Amniotic stem cell (primary cell): Measurements from ENCODE around the gene NDUFS4.
"Not testable (repeated sequence)": the region's sequence is repeated elsewhere in the genome, so short reads cannot be mapped to it uniquely, and the experiment has no call there.

Experiments used
- DNase-seq: peaks from one replicate; lab custom pipeline; 2025; lab: John Stamatoyannopoulos, UW

Gene NDUFS4

DNA sequence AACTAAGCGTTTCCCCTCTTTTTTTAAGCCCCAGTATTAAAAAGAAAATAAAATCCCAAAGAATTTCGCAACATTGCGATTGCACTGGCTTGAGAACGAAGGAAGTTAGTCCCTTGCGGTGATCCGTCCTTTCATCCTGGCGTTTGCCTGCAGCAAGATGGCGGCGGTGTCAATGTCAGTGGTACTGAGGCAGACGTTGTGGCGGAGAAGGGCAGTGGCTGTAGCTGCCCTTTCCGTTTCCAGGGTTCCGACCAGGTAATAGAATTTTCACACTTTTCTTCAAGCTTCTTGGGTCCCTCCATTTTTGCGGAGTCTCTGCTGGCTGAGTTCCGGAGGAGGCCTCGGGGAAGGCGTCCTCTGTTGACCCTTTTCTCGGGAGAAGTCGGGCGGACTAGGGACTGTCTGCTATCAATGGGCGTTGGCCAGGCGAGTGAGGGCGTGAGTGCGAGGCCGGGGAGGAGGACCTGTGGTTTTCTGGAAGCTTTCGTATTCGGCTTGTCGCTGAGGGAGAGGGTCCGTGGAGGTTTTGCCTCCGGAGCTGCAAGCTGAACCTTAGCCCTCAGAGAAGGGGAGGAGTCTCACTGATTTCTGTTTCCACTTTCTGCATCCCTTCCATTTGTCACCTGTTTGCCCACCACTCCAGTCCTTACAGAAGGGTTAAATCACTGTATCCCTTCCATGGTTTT, at the start of gene NDUFS4:
NDUFS4 (plus strand) TSS at position 134 of the 686 bp plus-strand sequence; CDS start at position 158, 24 bp downstream.
- peak; percentile 68 for DNase-seq

DNA sequence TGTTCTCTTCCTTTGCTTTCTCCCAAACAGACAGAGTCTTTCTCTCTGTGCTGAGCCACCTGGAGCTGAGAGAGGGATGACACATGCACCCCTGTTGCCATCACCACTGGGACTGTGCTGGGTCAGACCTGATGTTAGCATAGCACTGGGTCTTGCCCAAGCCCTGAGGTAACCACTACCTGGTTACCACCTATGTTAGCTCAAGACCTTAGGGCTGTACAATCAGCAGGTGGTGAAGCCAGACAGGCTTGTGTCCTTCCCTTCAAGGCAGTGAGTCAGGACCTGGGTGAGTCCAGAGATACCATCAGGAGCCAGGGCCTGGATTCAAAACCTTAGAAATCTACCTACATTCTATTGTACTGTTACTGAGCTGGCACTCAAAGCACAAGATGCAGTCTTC, 47.9 kb upstream of the NDUFS4 start:
- no peak for DNase-seq

DNA sequence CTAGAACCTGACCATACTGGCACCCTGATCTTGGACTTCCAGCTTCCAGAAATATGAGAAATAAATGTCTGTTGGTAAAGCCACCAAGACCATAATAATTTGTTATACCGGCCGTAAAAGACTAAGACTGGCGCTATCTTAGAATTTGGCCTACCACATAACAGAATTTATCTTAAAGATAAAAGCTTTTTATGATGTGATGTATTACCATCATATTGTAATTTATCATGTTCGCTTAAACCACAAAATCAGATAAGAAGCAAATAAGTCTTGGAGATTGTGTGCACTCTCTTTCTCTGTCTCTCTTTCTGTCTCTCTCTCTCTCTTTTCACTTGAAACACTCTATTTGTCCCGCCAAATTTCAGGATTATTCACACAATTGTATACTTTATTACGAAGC, 44.5 kb upstream of the NDUFS4 start:
- DNase-seq = no peak

DNA sequence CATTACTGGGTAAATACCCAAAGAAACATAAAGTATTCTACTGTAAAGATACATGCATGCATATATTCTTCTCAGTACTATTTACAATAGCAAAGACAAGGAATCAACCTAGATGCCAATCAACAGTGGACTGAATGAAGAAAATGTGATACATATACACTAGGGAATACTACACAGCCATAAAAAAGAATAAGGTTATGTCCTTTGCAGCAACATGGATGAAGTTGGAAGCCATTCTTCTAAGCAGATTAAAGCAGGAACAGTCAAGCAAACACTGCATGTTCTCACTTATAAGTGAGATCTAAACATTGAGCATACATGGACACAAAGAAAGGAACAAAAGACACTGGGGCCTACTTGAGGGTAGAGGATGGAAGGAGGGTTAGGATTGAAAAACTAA, 39.6 kb upstream of the NDUFS4 start:
- DNase-seq = no peak

DNA sequence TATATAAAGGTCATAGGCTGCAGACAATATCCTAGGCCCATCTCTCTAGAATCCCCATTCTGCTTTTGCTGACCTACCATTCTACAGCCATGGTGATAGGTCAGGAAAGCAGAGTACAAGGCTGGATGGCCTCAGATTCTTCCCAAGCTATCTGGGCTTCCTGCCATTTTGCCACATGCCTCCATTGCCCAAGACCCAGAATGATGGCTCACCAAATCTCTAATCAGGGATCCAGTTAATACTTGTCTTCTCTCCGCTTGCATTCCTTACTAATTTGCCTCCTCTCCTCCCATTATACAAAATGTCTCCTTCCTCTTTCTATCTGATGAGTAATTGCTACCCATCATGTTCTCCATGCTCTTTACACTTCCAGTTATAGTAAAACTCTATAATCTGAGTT, 22.7 kb upstream of the NDUFS4 start:
- DNase-seq = no peak

DNA sequence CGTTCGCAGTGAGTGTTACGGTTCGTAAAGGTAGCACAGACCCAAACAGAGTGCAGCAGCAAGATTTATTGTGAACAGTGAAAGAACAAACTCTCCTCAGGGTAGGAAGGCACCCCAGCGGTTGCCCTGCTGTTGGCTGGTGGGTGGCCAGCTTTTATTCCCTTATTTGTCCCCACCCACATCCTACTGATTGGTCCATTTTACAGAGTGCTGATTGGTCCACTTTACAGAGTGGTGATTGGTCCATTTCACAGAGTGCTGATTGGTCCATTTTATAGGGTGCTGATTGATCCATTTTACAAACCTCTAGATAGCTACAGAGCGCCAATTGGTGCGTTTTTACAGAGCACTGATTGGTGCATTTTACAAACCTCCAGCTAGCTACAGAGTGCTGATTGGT, 19.7 kb upstream of the NDUFS4 start:
- DNase-seq = not testable (repeated sequence)

DNA sequence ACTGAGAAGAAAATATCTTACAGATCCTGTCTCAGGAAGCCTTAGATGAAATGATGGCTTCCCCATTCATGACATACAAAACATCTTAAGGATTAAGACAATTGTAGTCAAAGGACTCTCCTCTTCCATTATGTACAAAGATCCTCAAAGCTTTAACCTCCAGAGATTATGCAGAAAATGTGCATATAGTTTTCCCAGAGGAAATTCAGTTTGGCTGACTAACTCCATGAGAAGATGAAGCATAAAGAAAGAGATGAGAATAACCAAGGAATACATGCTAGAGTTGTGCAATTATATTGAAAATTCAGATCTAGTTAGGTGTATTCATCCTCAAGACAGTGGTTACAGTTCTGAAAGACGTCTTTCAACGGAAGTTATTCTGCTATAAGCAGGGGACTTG, 18.6 kb upstream of the NDUFS4 start:
- no peak for DNase-seq

DNA sequence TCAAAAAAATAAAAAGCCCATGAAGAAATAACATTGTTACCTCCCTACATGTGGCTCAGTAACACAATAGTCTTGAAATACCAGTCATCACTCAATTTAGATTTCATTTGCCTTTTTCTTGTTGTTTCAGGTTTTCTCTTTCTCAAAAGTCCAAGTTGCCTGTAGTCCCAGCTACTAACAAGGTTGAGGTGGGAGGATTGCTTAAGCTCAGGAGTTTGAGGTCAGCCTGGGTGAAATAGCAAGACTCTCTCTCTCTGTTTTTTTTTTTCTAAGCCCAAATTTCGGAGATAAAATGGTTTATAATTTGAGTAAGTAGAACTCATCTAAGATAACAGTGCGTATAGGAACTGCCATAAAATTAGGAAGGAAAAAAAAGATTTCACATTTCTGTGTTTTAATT, 17.5 kb upstream of the NDUFS4 start:
- DNase-seq = no peak

DNA sequence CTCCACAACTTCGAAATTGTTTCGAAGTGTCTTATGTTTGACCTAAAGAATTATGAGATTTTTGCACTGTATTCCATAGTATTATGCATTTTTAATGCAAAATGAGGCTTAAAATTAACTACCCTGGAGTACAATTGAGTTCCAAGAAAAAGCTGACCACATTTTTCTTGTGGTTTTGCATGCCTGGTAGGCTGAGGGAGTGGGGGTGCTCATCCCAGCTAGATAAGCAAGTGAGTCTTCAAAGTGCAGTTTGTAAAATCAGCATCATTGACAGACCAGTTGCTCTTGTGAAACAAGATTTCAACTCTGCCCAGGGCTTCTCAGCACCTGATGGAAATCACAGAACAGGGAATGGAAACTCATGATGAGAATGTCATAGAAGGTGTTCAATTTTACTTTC, 17.0 kb upstream of the NDUFS4 start:
- no peak for DNase-seq

DNA sequence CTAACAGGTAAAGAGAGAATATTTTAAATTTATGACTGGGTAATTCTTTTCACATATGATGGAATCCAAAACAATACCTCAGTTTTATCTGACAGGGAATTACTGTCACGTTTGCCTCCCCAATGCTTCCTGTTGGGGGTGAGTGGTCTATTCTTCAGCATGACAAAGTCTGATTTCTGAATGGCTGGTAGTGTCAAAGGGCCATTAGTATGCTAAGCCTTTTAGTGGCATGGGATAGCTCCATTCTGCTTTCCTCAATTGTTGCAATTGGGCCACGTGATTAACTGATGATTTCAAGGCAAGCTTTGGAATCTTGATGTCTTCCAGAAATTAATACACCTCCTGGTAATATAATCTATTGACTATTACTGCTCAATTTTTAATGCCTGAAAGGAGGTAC, 14.7 kb upstream of the NDUFS4 start:
- DNase-seq = no peak

DNA sequence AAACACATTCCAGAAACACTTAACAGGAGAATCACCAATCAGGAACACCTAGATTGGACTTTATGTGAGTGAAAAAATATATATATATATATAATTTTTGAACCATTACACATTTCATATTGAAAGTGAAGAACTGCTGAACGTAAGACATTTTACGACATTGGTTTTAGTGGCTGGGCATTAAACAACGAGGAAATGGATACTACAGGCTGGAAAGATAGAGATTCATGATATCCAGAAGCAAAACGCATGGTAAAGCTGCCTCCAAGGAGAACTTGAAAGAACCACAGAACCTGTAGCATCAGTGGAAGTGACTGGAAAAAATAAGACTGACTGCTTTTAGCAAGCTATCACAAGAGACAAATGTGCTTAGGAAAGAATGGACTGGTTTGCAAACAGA, 13.2 kb upstream of the NDUFS4 start:
- no peak for DNase-seq

DNA sequence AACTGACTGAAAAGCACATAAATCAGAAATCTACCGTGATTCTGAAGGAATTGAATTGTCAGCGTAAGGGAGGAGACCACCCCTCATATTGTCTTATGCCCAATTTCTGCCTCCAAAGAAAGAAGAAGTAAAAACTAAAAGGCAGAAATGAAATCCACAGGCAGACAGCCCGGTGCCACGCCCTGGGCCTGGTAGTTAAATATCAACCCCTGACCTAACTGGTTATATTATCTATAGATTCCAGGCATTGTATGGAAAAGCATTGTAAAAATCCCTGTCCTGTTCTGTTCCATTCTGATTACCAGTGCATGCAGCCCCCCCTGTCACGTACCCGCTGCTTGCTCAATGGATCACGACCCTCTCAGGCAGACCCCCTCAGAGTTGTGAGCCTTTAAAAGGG, 11.9 kb upstream of the NDUFS4 start:
- DNase-seq = not testable (repeated sequence)

DNA sequence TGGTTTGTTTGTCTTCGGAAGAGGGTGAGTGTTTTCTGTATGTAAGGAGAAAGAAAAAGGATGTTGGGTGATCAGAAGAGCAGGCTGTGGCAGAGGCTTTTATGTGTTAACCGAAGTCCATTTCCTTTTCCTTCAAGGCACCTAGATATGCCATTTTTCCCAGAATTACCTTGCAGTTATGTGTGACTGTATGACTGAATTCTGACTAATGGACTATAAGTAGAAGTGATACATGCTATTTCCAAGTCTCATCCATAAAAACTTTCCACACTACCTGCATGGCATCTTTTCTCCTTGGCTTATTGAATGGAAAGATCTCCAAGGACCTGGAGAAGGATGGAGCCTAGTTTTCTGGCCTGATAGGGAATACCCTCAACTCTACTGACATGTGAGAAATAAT, 10.6 kb upstream of the NDUFS4 start:
- no peak for DNase-seq

DNA sequence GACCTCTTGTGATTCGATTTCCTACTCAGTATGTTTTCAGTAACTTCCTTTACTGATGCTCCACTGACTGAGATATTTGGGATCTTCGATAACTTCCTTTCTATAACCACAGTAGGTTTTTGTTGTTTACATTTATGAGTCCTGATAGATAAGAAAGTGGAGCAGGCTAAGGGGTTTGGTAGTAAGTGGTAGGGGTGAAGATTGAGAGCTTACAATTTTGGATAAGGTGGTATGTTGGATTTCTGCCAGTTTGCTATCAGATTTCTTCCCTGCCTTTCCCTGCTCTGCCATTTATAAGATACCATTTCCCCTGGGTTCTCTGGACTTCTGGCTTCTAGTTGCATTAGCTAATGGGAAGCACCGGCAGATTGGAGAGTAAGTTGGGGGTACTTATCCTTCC, 7.9 kb upstream of the NDUFS4 start:
- DNase-seq = no peak

DNA sequence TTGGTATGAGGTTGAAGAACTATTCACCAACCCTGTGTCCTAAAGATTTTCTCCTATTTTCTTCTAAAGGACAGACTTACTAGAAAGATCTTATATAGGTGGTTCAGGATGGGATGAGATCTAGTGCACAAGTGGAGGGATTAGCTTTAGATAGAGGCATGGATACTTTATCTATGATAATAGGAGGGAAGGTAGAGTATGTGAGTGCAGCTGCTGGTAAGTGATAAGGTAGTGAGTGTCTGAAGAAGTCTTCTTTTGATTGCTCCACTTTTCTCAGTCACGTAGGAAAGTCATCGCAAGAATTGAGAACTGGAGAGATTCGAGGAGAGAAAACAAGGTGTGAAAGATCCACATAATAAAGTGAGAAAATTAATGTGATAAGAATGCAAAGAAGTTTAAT, 6.0 kb upstream of the NDUFS4 start:
- DNase-seq = no peak

DNA sequence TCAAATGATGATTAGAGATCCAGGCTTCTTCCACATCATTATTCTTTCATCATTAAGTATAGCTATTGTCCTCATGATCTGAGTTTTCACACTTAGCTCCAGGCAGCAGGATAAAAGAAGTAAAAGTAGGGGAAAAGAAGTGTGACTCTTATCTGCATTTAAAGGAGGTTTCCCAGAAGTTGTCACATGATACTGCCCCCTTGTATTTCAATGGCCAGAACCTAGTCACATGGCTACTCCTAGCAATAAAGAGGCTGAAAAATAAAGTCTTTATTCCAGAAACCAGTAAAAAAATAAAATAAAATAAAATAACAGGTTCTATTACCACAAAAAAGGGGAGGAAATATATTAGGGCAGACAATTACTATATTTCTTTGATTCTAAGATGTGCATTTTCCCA, 5.3 kb upstream of the NDUFS4 start:
- no peak for DNase-seq

DNA sequence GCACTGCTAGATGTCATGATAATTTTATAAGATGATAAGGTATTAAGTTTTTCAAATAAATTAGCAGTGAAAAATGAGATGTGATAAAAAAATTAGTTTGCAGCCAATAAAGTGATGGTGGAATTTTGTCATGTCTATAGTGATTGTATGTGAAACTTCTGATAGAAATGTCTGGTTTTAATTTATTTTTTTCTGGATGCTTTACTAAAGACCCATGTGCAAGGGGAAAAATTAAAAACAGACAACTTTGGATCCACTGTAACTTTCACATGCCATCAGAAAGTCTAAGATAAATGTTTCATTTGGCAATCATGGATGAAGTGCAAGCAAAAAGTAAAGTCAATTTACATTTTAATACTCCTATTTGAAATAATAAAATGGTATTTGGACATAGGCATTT, 4.4 kb upstream of the NDUFS4 start:
- DNase-seq = no peak

DNA sequence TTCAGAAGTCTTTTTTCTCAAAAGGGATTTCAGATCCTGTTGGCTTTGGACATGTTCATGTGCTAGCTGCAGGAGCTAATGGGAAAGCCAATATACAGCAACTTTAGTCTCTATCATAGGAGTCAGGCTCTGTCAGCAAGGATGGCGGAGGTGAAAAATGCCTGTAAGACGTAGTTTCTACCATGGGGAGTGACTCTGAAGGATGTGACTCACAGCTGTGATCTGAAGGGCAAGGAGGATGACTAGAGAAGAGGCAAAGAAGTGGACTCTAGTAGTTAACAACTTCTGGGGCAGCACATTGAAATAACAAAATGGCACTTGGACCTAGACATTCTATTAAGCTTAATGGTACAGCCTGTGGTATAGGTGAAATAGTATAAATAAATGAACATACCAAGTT, 3.1 kb upstream of the NDUFS4 start:
- no peak for DNase-seq

DNA sequence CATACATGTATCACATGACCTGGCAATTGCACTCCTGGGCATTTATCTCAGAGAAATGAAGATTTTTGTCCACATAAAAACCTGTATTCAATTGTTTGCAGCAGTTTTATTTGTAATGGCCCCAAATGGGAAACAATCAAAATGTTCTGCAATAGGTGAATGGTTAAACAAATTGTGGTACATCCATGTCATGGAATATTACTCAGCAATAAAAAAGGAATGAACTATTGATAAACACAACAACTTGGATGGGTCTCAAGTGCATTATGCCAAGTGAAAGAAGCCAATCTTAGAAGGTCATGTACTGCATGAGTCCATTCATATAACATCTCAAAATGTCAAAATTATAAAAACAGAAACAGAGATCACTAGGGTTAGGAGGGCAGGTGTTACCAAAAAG, 1.5 kb upstream of the NDUFS4 start:
- no peak for DNase-seq

DNA sequence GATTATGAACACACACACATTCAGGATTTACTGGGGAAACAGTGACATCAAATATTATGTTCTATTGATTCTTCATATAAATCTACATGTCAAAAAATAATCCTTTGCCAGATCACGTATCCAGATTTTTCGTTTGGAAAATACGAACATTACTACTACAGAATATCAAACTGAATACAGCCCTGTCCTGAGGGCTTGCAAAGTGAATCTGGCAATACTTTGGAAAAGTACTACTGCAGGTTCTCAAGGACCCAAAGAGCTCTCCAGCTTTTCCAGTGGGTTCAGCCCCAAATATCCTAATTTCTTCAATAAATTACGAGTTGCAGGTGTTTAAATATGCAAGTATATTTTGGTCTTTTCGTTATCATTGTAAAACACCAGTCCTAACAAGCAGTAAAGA, 411 bp upstream of the NDUFS4 start:
- DNase-seq = no peak

DNA sequence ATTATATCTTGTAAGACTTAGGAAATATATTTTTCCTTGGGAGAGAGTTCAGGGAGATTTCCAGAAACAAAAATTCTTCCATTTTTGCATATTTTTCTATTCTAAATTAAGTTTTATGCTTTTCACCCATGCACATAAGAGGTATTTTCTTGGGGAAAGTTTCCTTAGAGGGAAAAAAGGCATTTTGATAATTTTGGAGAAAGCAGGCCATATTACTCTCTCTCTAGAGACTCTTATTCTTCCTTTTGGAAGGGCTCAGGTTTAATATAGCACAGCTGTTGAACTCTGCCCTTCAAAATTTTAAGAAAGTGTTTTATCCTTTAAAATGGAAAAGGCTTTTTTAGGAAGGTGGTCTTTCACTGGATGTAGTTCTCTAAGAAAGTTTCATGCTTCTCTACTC, 8.0 kb downstream of the NDUFS4 start:
- no peak for DNase-seq

DNA sequence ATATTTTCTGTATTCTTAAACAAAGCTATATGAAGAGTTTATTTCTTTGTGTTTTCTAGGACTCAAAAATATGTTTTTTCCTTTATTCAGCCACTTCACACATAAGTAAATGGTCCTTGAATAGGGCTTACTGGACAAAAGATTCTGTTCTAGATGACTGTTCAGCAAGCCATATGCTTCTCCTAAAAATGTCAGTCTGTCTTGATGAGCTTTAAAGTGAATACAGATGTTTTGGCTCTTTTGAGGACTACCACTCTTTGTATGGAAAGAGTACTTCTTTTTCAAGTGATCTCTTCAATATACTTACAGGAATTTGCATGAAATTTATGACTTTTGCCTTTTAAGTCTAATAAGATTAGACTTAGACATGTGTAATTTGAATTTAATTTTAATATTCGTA, 8.4 kb downstream of the NDUFS4 start:
- no peak for DNase-seq

DNA sequence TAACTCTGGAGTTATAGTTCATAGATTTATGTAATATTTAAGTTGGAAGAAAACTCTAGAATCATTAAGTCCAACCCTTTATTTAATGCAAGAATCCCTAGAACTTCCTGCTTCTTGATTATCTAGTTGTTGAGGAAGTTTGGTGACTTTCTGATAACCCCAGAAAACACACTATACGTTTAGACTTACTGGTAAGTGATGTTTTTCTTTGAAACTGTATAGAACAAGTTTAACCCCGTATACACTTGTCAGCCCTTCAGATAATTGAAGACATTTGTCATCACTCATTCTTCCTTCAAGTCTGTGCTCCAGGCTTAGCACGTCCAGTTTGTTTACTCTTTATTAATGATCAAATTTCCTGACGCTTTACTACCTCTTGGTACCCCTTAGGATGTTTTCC, 9.0 kb downstream of the NDUFS4 start:
- no peak for DNase-seq

DNA sequence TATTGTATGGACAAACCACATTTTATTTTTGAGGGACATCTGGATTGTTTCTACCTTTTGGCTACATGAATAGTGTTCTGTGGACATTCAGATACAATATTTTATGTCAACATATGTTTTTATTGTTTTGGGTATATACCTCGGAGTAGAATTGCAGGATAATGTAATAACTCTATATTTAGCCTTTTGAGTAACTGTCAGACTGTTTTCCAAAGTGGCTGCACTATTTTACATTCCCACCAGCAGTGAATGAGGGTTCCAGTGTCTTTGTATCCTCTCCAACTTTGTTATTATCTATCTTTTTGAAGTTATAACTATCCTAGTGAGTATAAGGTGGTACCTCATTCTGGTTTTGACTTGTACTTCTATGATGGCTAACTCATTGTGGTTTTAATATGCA, 11.0 kb downstream of the NDUFS4 start:
- DNase-seq = no peak

DNA sequence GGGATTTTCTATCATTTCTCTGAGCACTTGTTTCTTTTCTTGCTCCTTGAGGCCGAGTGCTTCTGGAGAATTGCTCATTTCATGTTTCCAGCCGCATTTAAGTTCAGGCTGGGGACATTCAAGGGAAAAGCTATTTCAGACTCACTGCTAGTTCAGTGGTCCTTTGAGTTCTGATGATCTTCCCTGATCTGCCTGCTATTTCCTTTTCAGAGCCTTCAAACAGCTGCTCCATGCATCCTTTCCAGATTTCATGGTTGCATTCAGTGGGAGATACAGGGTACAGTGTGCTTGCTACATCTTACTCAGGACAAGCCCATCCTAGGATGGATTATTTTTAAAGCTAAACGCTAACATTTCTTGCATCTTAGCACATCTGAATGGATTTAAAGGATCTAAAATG, 14.7 kb downstream of the NDUFS4 start:
- no peak for DNase-seq
